22Rv1 (cell line): Measurements from ENCODE around the gene KRTAP1-1.
"Not testable (repeated sequence)": the region's sequence is repeated elsewhere in the genome, so short reads cannot be mapped to it uniquely, and the experiment has no call there.

Experiments
- H3K27ac ChIP-seq: fragments of 450-650 bp; 2 replicates; pipeline ENCODE4 v1.5.1; 2017
- ZFX ChIP-seq: fragments of 450-650 bp; IDR thresholded peaks from 2 replicates; pipeline ENCODE4 v1.6.1; 2017; ENCODE audit warnings: antibody characterized with exemption, borderline replicate concordance
- TF ChIP-seq, protein P1 (sequence below): fragments of 450-650 bp; IDR thresholded peaks from 2 replicates; pipeline ENCODE4 v1.5.1; 2017; ENCODE audit warnings: mild to moderate bottlenecking

KRTAP1-1 gene

GRCh38 chr17:41009936-41010335 lies 31.3 kb downstream of the KRTAP1-1 start:
- TF ChIP-seq ZFX, result no peak
- TF ChIP-seq, protein P1, sequence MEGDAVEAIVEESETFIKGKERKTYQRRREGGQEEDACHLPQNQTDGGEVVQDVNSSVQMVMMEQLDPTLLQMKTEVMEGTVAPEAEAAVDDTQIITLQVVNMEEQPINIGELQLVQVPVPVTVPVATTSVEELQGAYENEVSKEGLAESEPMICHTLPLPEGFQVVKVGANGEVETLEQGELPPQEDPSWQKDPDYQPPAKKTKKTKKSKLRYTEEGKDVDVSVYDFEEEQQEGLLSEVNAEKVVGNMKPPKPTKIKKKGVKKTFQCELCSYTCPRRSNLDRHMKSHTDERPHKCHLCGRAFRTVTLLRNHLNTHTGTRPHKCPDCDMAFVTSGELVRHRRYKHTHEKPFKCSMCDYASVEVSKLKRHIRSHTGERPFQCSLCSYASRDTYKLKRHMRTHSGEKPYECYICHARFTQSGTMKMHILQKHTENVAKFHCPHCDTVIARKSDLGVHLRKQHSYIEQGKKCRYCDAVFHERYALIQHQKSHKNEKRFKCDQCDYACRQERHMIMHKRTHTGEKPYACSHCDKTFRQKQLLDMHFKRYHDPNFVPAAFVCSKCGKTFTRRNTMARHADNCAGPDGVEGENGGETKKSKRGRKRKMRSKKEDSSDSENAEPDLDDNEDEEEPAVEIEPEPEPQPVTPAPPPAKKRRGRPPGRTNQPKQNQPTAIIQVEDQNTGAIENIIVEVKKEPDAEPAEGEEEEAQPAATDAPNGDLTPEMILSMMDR, result no peak
- peak overlapping the region; percentile 55 for H3K27ac ChIP-seq

GRCh38 chr17:41009301-41009760 lies 31.9 kb downstream of the KRTAP1-1 start:
- peak overlapping the region; percentile 55 for H3K27ac ChIP-seq

DNA sequence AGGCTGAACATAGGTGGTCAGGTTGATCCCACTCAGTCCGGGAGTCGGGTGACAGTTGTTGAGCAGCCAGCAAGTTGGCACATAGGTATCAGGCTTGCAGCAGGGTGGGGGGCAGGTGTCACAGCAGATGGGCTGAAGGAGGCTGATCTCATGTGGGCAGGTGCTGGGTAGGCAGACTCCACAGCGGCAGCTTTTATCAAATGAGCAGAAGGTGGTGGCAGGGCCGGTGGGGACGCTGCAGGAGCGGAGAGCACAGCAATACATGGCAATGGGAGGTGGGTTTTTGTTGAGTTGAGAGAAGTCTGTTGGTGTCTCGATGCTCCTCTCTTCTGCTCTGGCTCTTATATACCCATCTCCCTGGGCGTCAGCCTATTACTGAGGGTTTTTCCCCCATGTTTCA lies 32.4 kb downstream of the KRTAP1-1 start, which contains the start of gene KRTAP3-1:
KRTAP3-1 (minus strand) TSS at position 318 of the 400 bp plus-strand sequence; CDS start at position 264, 54 bp downstream.
- TF ChIP-seq, protein P1, result no peak
- TF ChIP-seq ZFX, result no peak
- H3K27ac ChIP-seq, result peak within 1 kb of the TSS; percentile 55

More at GRCh38 chr17:41009301-41009760, 31.9 kb downstream of the KRTAP1-1 start:
- no peak for TF ChIP-seq ZFX
- TF ChIP-seq, protein P1, result no peak

- TF ChIP-seq, protein P1, result no peak
- TF ChIP-seq ZFX, result no peak
- no peak overlapping the region for H3K27ac ChIP-seq
Measured at GRCh38 chr17:41004397-41004796, 36.9 kb downstream of the KRTAP1-1 start.

GRCh38 chr17:41003926-41004325 lies 37.3 kb downstream of the KRTAP1-1 start:
- TF ChIP-seq, protein P1, result no peak
- TF ChIP-seq ZFX, result no peak

GRCh38 chr17:41002814-41003213 lies 38.4 kb downstream of the KRTAP1-1 start:
- TF ChIP-seq, protein P1, result no peak
- no peak for TF ChIP-seq ZFX
- H3K27ac ChIP-seq, result no peak overlapping the region

More at GRCh38 chr17:41003926-41004325, 37.3 kb downstream of the KRTAP1-1 start:
- H3K27ac ChIP-seq, result no peak overlapping the region

- no peak overlapping the region for H3K27ac ChIP-seq
- TF ChIP-seq ZFX, result no peak
- TF ChIP-seq, protein P1, result no peak
Measured at GRCh38 chr17:41001795-41002194, 39.5 kb downstream of the KRTAP1-1 start.

DNA sequence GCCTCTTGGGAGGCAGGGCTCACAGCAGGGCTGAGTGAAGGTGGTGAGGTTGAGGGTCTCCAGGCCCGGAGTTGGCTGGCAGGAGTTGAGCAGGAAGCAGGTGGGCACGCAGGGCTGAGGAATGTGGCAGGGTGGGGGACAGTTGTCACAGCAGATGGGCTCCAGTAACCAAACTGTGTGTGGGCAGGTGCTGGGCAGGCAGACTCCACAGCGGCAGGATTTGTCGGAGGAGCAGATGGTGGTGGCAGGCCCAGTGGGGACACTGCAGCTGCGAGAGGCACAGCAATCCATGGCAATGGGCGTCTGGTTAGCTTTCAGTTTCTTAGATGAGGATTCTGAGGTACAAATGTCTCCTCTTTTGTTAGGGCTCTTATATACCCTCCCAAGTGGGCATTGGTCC lies 41.7 kb downstream of the KRTAP1-1 start, which contains the start of gene KRTAP3-2:
KRTAP3-2 (minus strand) TSS at position 344 of the 400 bp plus-strand sequence; CDS start at position 291, 53 bp downstream.
- not testable (repeated sequence) for H3K27ac ChIP-seq
